ENCODE measurements around the gene LEP.

GRCh38 chr7:128247640-128248194 lies 6.6 kb downstream of the LEP start:
- TF ChIP-seq CTCF (IDR thresholded peaks at IDR 0.05; ENCODE audit: low read depth, low read length): no peak
- no peak for TF ChIP-seq EZH2phosphoT487 (IDR thresholded peaks at IDR 0.05; ENCODE audit: low read depth)
